H9 (cell line): Measurements from ENCODE around the gene LINGO1. TPM values are rescaled to one million over a fixed set of nuclear protein-coding genes. Genes with fewer than 3 reads are reported as not detected.

ENCODE experiments used
- DNase-seq: peaks from one replicate; pipeline ENCODE4 v3.0.0-alpha.2; 2017
- H2AFZ ChIP-seq: one replicate; pipeline ENCODE4 v1.6.1; 2013; ENCODE audit warnings: mild to moderate bottlenecking, low read length, control low read depth, moderate library complexity
- H2AK5ac ChIP-seq: 2 replicates; pipeline ENCODE4 v1.6.1; 2013; ENCODE audit warnings: low read length, control low read depth, mixed read lengths; ENCODE audit not compliant: insufficient read length
- H2BK120ac ChIP-seq: one replicate; pipeline ENCODE4 v1.6.1; 2013; ENCODE audit warnings: low read depth, mild to moderate bottlenecking, low read length, control low read depth, inconsistent platforms; ENCODE audit not compliant: poor library complexity, severe bottlenecking
- H2BK12ac ChIP-seq: 2 replicates; pipeline ENCODE4 v1.6.1; 2013; ENCODE audit warnings: low read length, control low read depth, mixed read lengths, low read depth; ENCODE audit not compliant: insufficient read length
- H2BK15ac ChIP-seq: 2 replicates; pipeline ENCODE4 v1.6.1; 2013; ENCODE audit warnings: low read depth, low read length, control low read depth
- H2BK20ac ChIP-seq: one replicate; pipeline ENCODE4 v1.6.1; 2013; ENCODE audit warnings: low read depth, mild to moderate bottlenecking, low read length, control low read depth, inconsistent platforms; ENCODE audit not compliant: poor library complexity, severe bottlenecking
- H2BK5ac ChIP-seq: 2 replicates; pipeline ENCODE4 v1.6.1; 2013; ENCODE audit warnings: low read length, control low read depth, mixed read lengths; ENCODE audit not compliant: insufficient read length
- H3K14ac ChIP-seq: 2 replicates; pipeline ENCODE4 v1.6.1; 2013; ENCODE audit warnings: low read length, control low read depth; ENCODE audit not compliant: insufficient read depth
- H3K18ac ChIP-seq: 2 replicates; pipeline ENCODE4 v1.6.1; 2013; ENCODE audit warnings: low read depth, mild to moderate bottlenecking, mixed read lengths, low read length, control low read depth; ENCODE audit not compliant: insufficient read length
- H3K23ac ChIP-seq: 2 replicates; pipeline ENCODE4 v1.6.1; 2013; ENCODE audit warnings: low read length, control low read depth, mixed read lengths, low read depth; ENCODE audit not compliant: insufficient read length
- H3K23me2 ChIP-seq: 2 replicates; pipeline ENCODE4 v1.6.1; 2013; ENCODE audit warnings: low read depth, mild to moderate bottlenecking, mixed read lengths, low read length, control low read depth; ENCODE audit not compliant: insufficient read length, poor library complexity, severe bottlenecking
- H3K27ac ChIP-seq: 2 replicates; pipeline ENCODE4 v1.5.1; 2013; ENCODE audit warnings: low read length, control low read depth, mixed read lengths, low read depth; ENCODE audit not compliant: insufficient read length
- H3K27me3 ChIP-seq: 2 replicates; pipeline ENCODE4 v1.6.1; 2013; ENCODE audit warnings: low read length, control low read depth, inconsistent platforms; ENCODE audit not compliant: insufficient read depth
- H3K4ac ChIP-seq: 2 replicates; pipeline ENCODE4 v1.6.1; 2013; ENCODE audit warnings: low read depth, mild to moderate bottlenecking, control low read depth, inconsistent platforms, low read length, moderate library complexity
- H3K4me1 ChIP-seq: 2 replicates; pipeline ENCODE4 v1.6.1; 2013; ENCODE audit warnings: low read length, control low read depth, inconsistent platforms; ENCODE audit not compliant: insufficient read depth
- H3K4me2 ChIP-seq: 2 replicates; pipeline ENCODE4 v1.6.1; 2013; ENCODE audit warnings: low read length, control low read depth, mixed read lengths; ENCODE audit not compliant: insufficient read length, insufficient read depth
- H3K56ac ChIP-seq: 2 replicates; pipeline ENCODE4 v1.6.1; 2013; ENCODE audit warnings: low read depth, mild to moderate bottlenecking, mixed read lengths, low read length, control low read depth; ENCODE audit not compliant: insufficient read length
- H3K79me1 ChIP-seq: 2 replicates; pipeline ENCODE4 v1.6.1; 2013; ENCODE audit warnings: low read depth, mild to moderate bottlenecking, moderate library complexity, low read length, control low read depth, inconsistent platforms; ENCODE audit not compliant: insufficient read depth, poor library complexity, severe bottlenecking
- H3K79me2 ChIP-seq: 2 replicates; pipeline ENCODE4 v1.6.1; 2013; ENCODE audit warnings: low read length, control low read depth, inconsistent platforms; ENCODE audit not compliant: insufficient read depth
- H3K9ac ChIP-seq: 2 replicates; pipeline ENCODE4 v1.6.1; 2013; ENCODE audit warnings: low read length, control low read depth, mixed read lengths; ENCODE audit not compliant: insufficient read length; ENCODE audit errors: extremely low read depth
- H3K9me3 ChIP-seq: one replicate; pipeline ENCODE4 v1.6.1; 2013; ENCODE audit warnings: low read depth, low read length, inconsistent platforms; ENCODE audit not compliant: control insufficient read depth
- H3T11ph ChIP-seq: one replicate; pipeline ENCODE4 v1.6.1; 2013; ENCODE audit warnings: mild to moderate bottlenecking, low read length, control low read depth, inconsistent platforms
- H4K20me1 ChIP-seq: one replicate; pipeline ENCODE4 v1.6.1; 2013; ENCODE audit not compliant: control insufficient read depth, insufficient read length, insufficient read depth
- H4K5ac ChIP-seq: 2 replicates; pipeline ENCODE4 v1.6.1; 2013; ENCODE audit warnings: low read depth, mild to moderate bottlenecking, mixed read lengths, low read length, control low read depth; ENCODE audit not compliant: insufficient read length
- H4K8ac ChIP-seq: replicated peaks from 2 replicates; pipeline ENCODE4 v1.6.1; 2013; ENCODE audit warnings: low read length, control low read depth, mixed read lengths, low read depth; ENCODE audit not compliant: insufficient read length
- H4K91ac ChIP-seq: 2 replicates; pipeline ENCODE4 v1.6.1; 2013; ENCODE audit warnings: low read depth, mild to moderate bottlenecking, moderate library complexity, mixed read lengths, low read length, control low read depth; ENCODE audit not compliant: insufficient read length
- H3K27ac Mint-ChIP-seq, 3 experiments: 2 replicates in 2 of 3; 3 replicates in 1 of 3; pipeline ENCODE4 v1.8.0; 2020 to 2021; ENCODE audit warnings: mixed read lengths in 3 of 3, mild to moderate bottlenecking in 1 of 3, moderate library complexity in 1 of 3
- H3K27me3 Mint-ChIP-seq: 2 replicates; pipeline ENCODE4 v1.8.0; 2021; ENCODE audit warnings: low read depth, mild to moderate bottlenecking, moderate library complexity, mixed read lengths
- H3K36me3 Mint-ChIP-seq, 3 experiments: 2 replicates in 2 of 3; 3 replicates in 1 of 3; pipeline ENCODE4 v1.8.0; 2020 to 2021; ENCODE audit warnings: low read depth in 3 of 3, mixed read lengths in 3 of 3; ENCODE audit not compliant: insufficient read depth in 1 of 3
- H3K4me1 Mint-ChIP-seq, 2 experiments: 2 replicates each; pipeline ENCODE4 v1.8.0; 2020; ENCODE audit warnings: mixed read lengths in 2 of 2
- H3K4me3 Mint-ChIP-seq, 2 experiments: 2 replicates in 1 of 2; 3 replicates in 1 of 2; pipeline ENCODE4 v1.8.0; 2020 to 2021; ENCODE audit warnings: mild to moderate bottlenecking in 2 of 2, mixed read lengths in 2 of 2, moderate library complexity in 1 of 2
- H3K9me3 Mint-ChIP-seq, 2 experiments: 2 replicates in 1 of 2; 3 replicates in 1 of 2; pipeline ENCODE4 v1.8.0; 2020; ENCODE audit warnings: mild to moderate bottlenecking in 2 of 2, mixed read lengths in 2 of 2, moderate library complexity in 1 of 2
- WGBS: extraction: QIAGEN DNeasy Blood & Tissue Kit; methylation state at CpG from one replicate; pipeline ENCODE4 v1.1.7; 2013; ENCODE audit warnings: missing lambda C conversion rate, low lambda C conversion rate, mixed read lengths; ENCODE audit not compliant: insufficient read length; ENCODE audit errors: extremely low coverage; 5-methylcytosine and 5-hydroxymethylcytosine counted together
- total RNA-seq: library from RNA; stranded (reverse); gene quantifications from 2 replicates; pipeline ENCODE4 v1.2.1, GENCODE V29; 2021
- TF ChIP-seq, protein P1 (sequence below): fragments of 200-600 bp; sonication (generic); conservative IDR thresholded peaks from 3 replicates; pipeline ENCODE4 v1.8.0; 2021; ENCODE audit warnings: antibody characterized with exemption, mild to moderate bottlenecking

Gene LINGO1
- total RNA-seq, 1 experiment from 2014 or later, result 41.6 TPM

DNA sequence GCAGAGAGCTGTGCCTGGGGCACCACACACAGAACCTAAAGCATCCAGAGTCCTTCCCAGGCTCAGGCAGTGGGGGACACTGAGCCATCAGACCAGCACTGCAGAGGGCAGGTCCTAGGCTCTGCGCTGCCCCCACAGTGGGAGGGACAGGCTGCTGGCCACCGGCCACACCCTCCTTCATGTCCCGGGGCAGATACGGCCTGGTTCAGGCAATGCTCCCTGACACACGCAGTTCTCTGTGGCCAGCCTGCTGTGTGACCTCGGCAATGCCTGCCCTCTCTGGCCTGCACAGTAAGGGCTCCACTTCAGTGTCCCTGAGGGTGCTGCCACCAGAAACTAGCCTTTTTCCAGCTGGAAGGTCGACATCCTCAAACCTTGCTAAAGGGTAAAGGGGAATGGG lies 12.4 kb downstream of the LINGO1 start:
- Histone ChIP-seq H2BK12ac (no peak overlapping the region), H4K20me1 (peaks cover 2% of the 10 kb centered on the region), H2AFZ (no peak overlapping the region), H3T11ph (no peak overlapping the region), H3K18ac (no peak overlapping the region), H3K23ac (no peak overlapping the region), H3K79me2 (no peaks in the 10 kb centered on the region; the same call in 1 of the 2 replicates), H3K9me3 (no peaks in the 10 kb centered on the region), H3K4me2 (no peak overlapping the region), H3K27ac (no peak overlapping the region), H3K9ac (no peak overlapping the region), H3K4ac (no peak overlapping the region), H3K79me1 (no peaks in the 10 kb centered on the region), H3K27me3 (no peaks in the 10 kb centered on the region), H2BK20ac (no peak overlapping the region), H3K56ac (no peak overlapping the region), H2AK5ac (no peak overlapping the region), H2BK120ac (no peak overlapping the region), H4K5ac (no peak overlapping the region), H4K91ac (no peak overlapping the region), H2BK15ac (no peak overlapping the region), H3K4me1 (peaks cover 7% of the 10 kb centered on the region; the same call in 1 of the 2 replicates), H3K23me2 (no peaks in the 10 kb centered on the region), H3K14ac (no peak overlapping the region), H2BK5ac (no peak overlapping the region), H4K8ac (no peak overlapping the region)
- Mint-ChIP-seq H3K36me3 (peaks cover 0 to 13% (median under 1%) of the 10 kb centered on the region in 3 experiments; a peak in 6 of 7 replicates), H3K4me3 (no peak overlapping the region), H3K9me3 (no peaks in the 10 kb centered on the region), H3K27me3 (no peaks in the 10 kb centered on the region; the same call in 1 of the 2 replicates), H3K4me1 (peaks cover 44 to 64% of the 10 kb centered on the region in 2 experiments), H3K27ac (peak overlapping the region in 2 of 3 experiments; percentile 40 to 69; a peak in 1 of 7 replicates)
- no CpG with 5 or more reads among the region's 7 CpGs for WGBS
- TF ChIP-seq, protein P1, sequence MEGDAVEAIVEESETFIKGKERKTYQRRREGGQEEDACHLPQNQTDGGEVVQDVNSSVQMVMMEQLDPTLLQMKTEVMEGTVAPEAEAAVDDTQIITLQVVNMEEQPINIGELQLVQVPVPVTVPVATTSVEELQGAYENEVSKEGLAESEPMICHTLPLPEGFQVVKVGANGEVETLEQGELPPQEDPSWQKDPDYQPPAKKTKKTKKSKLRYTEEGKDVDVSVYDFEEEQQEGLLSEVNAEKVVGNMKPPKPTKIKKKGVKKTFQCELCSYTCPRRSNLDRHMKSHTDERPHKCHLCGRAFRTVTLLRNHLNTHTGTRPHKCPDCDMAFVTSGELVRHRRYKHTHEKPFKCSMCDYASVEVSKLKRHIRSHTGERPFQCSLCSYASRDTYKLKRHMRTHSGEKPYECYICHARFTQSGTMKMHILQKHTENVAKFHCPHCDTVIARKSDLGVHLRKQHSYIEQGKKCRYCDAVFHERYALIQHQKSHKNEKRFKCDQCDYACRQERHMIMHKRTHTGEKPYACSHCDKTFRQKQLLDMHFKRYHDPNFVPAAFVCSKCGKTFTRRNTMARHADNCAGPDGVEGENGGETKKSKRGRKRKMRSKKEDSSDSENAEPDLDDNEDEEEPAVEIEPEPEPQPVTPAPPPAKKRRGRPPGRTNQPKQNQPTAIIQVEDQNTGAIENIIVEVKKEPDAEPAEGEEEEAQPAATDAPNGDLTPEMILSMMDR, result no peak
- no peak for DNase-seq
